SK-N-SH treated with all-trans-retinoic acid at 6 μM for 48 hours (cell line): ENCODE results near the gene SEMA3E.

Source experiments
- ARNTL ChIP-seq: fragments of 450-650 bp; formaldehyde crosslinking; IDR thresholded peaks from 2 replicates; pipeline ENCODE4 v1.5.0; 2020; ENCODE audit warnings: low read depth, mild to moderate bottlenecking, moderate library complexity, borderline replicate concordance
- CREB5 ChIP-seq: fragments of 250-450 bp; sonication (Bioruptor Pico); IDR thresholded peaks from 2 replicates; pipeline ENCODE4 v1.5.1; 2020; ENCODE audit warnings: low read depth, mild to moderate bottlenecking, moderate library complexity
- ESRRG ChIP-seq: fragments of 250-450 bp; sonication (Bioruptor Pico); IDR thresholded peaks from 2 replicates; pipeline ENCODE4 v1.6.1; 2021; ENCODE audit warnings: mild to moderate bottlenecking
- GLIS3 ChIP-seq: fragments of 250-450 bp; sonication (Bioruptor Pico); IDR thresholded peaks from 2 replicates; pipeline ENCODE4 v1.5.0; 2020; ENCODE audit warnings: mild to moderate bottlenecking, moderate library complexity
- PATZ1 ChIP-seq: fragments of 250-450 bp; sonication (Bioruptor Pico); IDR thresholded peaks from 2 replicates; pipeline ENCODE4 v1.8.0; 2020; ENCODE audit warnings: mild to moderate bottlenecking, moderate library complexity, borderline replicate concordance
- POU6F1 ChIP-seq: fragments of 250-450 bp; sonication (Bioruptor Pico); IDR thresholded peaks from 2 replicates; pipeline ENCODE4 v1.8.0; 2021; ENCODE audit warnings: low read depth, mild to moderate bottlenecking, moderate library complexity, borderline replicate concordance
- TOX ChIP-seq: fragments of 250-450 bp; sonication (Bioruptor Pico); IDR thresholded peaks from 2 replicates; pipeline ENCODE4 v1.8.0; 2021; ENCODE audit warnings: mild to moderate bottlenecking, moderate library complexity, borderline replicate concordance
- ZC3H10 ChIP-seq: fragments of 250-450 bp; sonication (Bioruptor Pico); IDR thresholded peaks from 2 replicates; pipeline ENCODE4 v1.5.1; 2021; ENCODE audit warnings: mild to moderate bottlenecking, moderate library complexity
- ZNF565 ChIP-seq: fragments of 450-650 bp; formaldehyde crosslinking; conservative IDR thresholded peaks from 2 replicates; pipeline ENCODE4 v1.5.0; 2020; ENCODE audit warnings: low read depth, mild to moderate bottlenecking, moderate library complexity
- ZNF70 ChIP-seq: fragments of 450-650 bp; formaldehyde crosslinking; IDR thresholded peaks from 2 replicates; pipeline ENCODE4 v1.5.0; 2020; ENCODE audit warnings: mild to moderate bottlenecking, moderate library complexity

GRCh38 chr7:83466187-83466923, 182.6 kb downstream of the SEMA3E start:
- TF ChIP-seq CREB5 (CRISPR knock-in tag) = no peak
- no peak for TF ChIP-seq ESRRG (CRISPR knock-in tag)
- TF ChIP-seq PATZ1 (CRISPR knock-in tag) = no peak
- TF ChIP-seq ZNF565 (CRISPR knock-in tag) = no peak
- no peak for TF ChIP-seq POU6F1 (CRISPR knock-in tag)
- TF ChIP-seq ARNTL (CRISPR knock-in tag) = no peak
- TF ChIP-seq ZC3H10 (CRISPR knock-in tag) = no peak
- TF ChIP-seq ZNF70 = no peak
- no peak for TF ChIP-seq TOX (CRISPR knock-in tag)
- no peak for TF ChIP-seq GLIS3 (CRISPR knock-in tag)
